ENCODE results near the gene FOCAD.

DNA sequence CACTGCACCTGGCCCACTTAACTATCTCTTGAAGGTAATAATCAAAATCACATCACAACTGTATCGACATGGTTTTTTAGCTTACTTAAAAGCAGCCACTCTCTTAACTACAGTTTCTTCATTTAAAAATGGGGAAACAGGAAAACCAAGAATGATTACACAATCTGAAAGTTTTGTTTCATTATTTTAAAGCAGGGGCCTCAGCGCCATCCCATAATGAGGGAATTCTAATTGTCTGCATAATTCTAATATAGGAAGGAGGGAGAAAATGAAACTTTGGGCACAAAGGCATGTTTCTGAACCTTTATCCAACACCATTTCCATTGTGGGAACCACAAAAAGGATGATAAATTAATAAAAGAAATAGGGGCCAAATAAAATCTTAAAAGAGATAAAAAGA is 339.8 kb downstream of the FOCAD start:
- TF ChIP-seq, protein P1, sequence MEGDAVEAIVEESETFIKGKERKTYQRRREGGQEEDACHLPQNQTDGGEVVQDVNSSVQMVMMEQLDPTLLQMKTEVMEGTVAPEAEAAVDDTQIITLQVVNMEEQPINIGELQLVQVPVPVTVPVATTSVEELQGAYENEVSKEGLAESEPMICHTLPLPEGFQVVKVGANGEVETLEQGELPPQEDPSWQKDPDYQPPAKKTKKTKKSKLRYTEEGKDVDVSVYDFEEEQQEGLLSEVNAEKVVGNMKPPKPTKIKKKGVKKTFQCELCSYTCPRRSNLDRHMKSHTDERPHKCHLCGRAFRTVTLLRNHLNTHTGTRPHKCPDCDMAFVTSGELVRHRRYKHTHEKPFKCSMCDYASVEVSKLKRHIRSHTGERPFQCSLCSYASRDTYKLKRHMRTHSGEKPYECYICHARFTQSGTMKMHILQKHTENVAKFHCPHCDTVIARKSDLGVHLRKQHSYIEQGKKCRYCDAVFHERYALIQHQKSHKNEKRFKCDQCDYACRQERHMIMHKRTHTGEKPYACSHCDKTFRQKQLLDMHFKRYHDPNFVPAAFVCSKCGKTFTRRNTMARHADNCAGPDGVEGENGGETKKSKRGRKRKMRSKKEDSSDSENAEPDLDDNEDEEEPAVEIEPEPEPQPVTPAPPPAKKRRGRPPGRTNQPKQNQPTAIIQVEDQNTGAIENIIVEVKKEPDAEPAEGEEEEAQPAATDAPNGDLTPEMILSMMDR (IDR thresholded peaks at IDR 0.05), result no peak
- TF ChIP-seq EP300 (IDR thresholded peaks at IDR 0.05), result no peak
